Lung microvascular endothelial cell (primary cell): ENCODE data around the gene SPPL2C. TPM values are rescaled to one million over a fixed set of nuclear protein-coding genes. Genes with fewer than 3 reads are reported as not detected.

Experiments used
- DNase-seq, 2 donors: peaks; one replicate each; pipeline versions ENCODE4 v3.0.0 to v3.0.0-alpha.2; 2010; ENCODE audit warnings: low read depth in 2 of 2
- total RNA-seq: library from RNA; depleted of rRNA; stranded (reverse); fragments of >200 nt; gene quantifications from 2 replicates; pipeline ENCODE4 v1.2.1, GENCODE V29; 2014

SPPL2C gene
- total RNA-seq, 1 donor from 2014 or later, result not detected

DNA sequence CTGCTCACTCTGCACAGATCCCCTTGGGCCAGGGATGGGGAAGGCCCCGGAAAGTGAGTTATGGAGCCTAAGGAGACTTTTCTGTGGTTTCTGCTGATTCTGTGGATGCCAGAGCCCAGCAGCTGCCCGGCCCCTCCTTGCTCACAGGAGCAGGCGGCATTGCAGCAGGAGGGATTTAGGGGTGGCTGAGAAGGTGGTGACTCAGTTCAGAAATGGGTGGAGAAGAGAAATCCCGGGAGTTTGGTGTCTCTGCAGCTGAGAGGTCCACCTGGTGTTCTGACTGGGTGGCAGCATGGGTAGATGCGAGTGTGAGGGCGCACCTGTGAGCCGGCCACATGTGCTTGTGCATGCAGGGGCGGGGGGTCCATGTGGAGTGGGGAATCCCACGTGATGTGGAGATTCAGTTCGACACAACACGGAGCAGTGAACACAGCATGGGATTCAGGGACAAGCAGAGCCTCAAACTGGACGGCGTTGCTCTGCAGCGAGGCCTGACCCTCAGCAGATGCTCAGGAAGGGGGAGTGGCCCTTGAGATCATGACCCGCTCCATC lies 16.0 kb upstream of the SPPL2C start:
- DNase-seq, result no peak

DNA sequence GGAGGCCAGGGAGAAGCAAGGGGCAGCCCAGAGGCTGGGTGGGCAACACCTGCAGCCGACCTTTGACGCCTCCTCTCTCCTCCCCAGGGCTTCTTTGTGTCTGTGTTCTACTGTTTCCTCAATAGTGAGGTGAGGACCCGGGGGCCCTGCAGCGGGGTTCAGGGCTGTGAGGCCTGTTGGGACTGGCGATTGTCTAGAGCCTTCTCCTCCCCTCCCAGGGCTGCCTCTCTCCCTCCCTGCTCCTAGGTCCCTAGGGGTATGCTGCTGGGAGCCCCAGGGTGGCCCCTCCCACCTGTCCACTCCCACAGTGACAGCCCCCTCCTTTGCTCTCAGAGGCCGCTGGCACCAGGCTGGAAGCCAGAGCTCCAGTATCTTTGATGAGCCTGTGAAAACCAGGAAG lies 10.8 kb upstream of the SPPL2C start:
- DNase-seq, result no peak

DNA sequence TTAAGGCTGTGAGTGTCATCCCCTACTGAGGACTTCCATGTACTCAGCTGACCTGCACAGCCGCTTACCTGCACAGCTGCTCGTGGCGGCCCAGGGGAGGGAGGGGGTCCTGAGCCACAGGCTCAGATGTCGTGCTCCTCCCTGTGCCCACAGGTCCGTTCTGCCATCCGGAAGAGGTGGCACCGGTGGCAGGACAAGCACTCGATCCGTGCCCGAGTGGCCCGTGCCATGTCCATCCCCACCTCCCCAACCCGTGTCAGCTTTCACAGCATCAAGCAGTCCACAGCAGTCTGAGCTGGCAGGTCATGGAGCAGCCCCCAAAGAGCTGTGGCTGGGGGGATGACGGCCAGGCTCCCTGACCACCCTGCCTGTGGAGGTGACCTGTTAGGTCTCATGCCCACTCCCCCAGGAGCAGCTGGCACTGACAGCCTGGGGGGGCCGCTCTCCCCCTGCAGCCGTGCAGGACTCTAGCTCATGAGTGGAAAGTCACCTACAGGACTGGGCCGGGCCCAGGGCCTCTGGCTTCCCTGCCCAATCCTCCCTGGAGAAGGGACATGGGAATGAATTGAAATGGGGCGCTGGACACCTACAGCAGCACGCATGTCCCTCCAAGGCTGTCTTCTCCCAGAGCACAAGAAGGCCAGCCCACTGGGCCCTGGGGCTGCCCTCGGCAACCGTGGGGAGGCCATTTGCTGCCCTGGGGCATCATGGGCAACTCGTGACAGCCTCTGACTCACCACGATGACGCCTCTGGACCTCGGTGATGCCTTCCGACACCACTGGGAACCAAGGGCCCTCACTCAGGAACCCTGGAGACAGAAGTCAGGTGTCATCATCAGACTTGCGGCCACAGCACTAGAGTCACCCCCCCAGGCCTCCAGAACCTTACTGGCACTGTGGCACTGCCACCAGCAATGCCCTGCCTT lies 9.9 kb upstream of the SPPL2C start:
- DNase-seq, result peak in 1 of 2 donors; percentile 11

DNA sequence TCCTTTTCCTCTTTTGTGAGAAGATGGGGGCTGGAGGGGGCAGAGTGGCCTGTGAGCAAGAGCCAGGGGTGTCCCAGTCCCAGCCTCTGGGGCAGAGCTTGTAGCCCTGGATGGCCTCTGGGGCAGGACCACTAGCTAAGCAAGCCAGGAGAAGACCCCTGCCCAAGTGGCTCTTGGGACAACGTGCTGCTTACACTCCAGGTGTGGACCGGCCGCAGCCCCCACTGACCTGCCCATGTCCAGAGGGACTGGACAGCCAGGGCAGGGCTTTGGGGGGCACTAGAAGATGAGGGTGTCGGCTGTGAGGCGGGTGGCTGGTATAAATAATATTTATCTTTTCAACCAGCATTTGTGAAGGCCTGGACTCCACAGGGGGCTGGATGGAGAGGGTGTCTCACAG lies 9.2 kb upstream of the SPPL2C start:
- no peak for DNase-seq

DNA sequence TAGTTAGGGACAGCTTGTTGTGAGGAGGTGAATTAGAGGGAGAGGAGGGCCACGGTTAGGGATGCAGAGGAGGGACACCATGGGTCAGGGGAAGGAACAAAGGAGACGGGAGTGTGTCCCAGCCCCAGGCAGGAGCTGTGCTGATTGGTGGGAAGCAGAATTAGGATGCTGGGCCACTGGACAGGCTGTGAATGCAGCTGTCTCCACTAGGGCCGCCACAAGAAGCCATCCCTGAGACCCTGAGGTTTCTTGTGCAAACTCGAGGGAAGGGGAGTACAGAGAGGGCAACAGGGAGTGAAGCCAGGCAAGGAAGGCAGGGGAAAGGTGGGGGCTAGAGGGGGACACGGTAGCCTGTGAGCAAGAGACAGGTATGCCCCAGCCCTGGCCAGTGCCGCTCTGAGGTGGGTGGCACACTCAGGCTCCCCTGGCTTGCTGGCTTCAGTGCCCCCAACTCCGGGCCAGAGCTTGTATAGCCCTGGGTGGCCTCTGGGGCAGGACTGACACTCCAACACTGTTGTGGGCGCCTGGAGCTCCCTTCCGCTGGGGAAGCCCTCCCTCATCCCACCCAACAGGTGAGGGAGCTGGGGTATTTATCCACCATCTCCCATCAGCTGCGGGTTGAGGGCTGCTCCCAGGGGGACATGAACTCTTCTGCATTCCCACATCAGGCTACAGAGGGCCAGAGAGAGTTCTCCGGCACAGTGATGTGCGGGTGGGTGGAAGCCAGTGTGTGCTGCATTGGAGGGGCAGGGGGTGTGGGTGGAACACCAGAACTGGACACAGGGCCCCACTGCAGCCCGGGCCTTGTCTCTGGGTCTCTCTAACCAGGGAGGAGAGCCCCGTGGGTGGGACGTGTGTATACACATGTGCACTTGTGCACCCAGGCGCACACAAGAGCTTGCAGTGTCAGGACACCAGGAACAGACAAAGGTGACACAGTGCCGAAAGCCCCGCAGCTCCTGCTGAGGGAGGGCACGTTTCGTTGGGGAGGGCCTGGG lies 8.3 kb upstream of the SPPL2C start:
- DNase-seq, result no peak

DNA sequence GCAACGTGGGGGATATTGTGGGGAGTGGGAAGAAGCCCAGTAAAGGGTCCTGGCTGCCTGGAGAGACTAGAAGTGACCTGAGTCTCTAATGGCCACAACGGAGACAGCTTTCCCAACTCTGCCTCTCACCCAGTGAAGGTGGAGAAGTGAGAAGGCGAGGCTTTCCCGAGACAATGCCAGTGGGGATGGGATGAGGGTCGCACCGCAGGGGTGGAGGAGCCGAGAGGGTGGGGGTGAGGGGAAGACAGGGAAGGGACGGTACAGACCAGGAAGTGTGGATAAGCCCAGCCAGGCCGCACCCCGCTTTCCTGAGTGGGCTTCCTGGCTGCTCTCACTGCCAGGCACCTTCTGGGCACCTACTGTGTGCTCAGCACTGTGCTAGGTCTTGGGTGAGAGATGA lies 7.5 kb upstream of the SPPL2C start:
- no peak for DNase-seq

DNA sequence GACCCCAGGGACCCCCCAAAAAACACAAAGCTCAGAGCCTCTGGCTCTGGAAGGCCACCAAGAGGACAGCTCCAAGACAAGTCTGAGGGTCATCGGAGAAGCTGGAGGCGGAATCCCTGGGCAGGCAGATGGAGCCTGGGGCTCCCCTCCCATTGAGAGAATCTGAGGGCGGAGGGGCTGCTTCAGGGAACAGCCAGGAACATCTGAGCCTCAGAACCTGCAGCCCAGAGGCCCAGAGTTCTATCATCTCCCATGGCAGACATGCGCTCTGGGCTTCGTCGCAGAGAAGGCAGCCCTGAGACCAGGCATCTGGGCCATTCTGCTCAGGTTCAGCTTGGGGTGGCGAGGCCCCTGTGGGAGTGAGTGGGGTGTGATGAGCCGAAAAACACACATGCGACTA lies 7.1 kb upstream of the SPPL2C start:
- no peak for DNase-seq

DNA sequence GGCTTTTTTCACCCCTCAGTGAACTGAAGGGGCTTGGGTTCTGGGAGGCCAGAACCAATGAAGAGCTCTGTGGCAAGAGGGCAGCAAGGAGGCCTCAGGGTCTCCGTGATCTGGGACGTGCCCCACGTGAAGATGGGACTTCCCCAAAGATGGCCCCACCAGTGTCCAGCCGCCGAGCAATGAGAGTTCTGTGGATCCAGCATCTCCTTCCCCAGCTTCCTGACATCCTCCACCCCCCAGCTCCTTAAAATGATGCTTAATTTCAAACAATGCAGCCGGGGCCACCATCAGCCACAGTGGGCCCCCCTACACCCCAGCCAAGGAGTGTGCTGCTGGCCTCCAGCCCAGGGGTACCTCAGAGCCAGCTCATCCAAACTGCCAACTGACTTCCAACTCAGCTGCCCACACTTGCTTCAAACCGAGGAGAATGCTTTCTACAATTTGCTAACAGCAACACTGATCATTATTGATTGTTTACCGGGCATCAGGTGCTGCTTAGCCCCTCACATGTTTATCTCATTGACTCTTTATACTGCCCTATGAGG lies 5.9 kb upstream of the SPPL2C start:
- DNase-seq, result no peak

DNA sequence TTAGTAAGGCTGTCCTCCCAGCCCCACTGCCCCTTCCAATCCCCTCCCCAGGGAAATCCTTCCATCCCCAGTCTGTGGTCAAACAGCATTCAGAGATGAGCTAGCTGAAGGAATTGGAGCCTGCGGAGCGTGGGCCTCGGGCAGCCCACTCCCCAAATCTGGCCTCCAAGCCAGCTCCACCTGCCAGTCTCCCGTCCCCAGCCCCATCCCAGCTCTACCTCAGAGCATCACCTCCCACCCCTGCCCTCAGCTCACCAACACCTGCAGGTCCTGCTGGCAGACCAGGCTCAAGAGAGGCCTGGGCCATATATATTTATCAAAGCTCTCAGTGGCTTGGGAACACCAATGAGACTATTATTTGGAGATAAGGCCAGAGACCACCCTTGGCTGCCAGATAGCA lies 5.2 kb upstream of the SPPL2C start:
- DNase-seq, result no peak

DNA sequence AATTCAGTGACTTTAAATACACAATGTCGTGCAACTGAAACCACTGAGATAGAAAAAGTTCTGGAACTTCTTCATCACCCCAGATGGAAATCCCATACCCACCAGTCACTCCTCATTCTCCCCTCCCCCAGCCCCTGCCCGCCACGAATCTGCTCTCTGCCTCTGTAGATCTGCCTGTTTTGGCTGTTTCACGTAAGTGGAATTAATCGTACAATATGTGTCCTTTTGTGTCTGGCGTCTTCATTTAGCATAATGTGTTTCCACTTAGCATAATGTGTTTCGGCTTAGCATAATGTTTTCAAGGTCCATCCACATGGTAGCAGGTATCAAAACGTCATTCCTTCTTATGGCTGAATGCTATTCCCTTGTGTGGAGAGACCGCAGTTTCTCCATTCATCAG lies 3.5 kb upstream of the SPPL2C start:
- no peak for DNase-seq

DNA sequence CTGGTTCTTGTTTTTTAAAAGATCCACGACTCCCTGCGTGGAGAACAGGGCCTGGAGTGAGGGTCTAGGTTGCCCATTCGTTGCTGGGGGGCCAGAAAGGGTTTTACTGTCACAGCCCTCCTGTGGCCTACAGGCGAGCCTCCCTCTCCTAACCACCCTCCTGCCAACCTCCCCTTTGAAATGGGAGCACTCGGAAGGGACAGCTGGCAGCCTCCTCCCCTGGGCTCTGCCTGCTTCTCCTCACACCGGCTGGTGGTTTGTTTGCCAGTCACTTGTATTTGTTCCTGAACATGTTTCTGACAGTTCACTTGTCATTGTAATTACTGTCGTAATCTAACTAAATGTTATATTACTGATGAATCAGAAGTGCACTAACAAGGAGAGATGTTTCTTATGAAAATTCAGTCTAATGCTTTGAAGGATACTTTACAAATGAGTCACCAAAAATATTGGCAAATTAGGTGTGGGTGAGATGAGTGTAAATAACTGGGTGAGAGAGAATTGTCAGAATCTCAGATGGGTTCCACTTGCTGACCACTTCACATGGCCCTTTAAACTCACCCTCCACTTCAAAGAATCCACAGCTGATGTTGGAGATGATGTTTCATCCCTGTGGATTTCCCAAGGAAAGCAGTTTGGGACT lies 2.7 kb upstream of the SPPL2C start:
- no peak for DNase-seq

DNA sequence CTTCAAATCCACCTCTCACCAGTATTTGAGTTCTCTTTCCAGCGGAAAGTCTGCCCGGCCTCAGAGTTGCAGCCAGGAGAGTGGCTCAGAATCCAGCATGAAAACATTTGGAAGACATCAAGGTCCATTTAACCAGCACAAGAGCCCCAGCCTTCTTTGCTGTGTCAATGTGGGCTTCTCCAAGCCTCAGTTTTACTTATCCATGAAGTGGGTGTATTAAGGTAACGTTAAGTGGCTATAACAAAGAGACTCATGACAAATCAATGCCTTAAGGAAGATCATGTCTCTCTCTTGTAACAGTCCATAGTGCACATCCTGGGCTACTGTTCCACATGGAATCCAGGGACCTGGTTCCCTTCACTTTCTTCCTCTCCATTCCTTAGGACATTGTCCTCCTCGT lies 959 bp upstream of the SPPL2C start:
- no peak for DNase-seq

DNA sequence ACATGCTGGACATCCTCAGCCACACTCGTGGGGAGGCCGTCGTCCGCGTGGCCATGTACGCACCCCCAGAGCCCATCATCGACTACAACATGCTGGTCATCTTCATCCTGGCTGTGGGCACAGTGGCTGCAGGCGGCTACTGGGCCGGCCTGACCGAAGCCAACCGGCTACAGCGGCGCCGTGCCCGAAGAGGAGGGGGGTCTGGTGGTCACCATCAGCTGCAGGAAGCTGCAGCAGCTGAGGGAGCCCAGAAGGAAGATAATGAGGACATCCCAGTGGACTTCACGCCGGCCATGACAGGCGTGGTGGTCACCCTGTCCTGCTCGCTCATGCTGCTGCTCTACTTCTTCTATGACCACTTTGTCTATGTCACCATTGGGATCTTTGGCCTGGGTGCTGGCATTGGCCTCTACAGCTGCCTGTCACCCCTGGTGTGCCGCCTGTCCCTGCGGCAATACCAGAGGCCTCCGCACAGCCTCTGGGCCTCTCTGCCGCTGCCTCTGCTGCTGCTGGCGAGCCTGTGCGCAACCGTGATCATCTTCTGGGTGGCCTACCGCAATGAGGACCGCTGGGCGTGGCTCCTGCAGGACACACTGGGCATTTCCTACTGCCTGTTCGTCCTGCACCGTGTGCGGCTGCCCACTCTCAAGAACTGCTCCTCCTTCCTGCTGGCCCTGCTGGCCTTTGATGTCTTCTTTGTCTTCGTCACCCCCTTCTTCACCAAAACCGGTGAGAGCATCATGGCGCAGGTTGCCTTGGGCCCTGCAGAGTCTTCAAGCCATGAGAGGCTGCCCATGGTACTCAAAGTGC lies 900 bp downstream of the SPPL2C start:
- no peak for DNase-seq

DNA sequence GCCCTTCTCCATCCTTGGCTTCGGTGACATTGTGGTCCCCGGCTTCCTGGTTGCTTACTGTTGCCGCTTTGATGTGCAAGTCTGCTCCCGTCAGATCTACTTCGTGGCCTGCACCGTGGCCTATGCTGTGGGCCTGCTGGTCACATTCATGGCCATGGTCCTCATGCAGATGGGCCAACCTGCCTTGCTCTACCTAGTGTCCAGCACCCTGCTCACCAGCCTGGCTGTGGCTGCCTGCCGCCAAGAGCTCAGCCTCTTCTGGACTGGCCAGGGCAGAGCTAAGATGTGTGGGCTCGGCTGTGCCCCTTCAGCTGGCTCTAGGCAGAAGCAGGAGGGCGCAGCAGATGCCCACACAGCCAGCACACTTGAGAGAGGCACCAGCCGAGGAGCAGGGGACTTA lies 1.5 kb downstream of the SPPL2C start:
- no peak for DNase-seq

DNA sequence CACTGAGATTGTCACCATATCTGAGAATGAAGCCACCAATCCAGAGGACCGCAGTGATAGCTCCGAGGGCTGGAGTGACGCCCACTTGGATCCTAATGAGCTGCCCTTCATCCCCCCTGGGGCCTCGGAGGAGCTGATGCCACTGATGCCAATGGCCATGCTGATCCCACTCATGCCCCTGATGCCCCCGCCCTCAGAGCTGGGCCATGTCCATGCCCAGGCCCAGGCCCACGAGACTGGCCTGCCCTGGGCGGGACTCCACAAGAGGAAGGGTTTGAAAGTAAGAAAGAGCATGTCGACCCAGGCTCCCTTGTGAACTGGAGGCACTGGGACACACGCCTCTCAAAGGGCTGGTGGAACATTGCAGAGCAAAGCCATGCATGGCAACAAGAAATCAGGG lies 2.0 kb downstream of the SPPL2C start:
- no peak for DNase-seq

DNA sequence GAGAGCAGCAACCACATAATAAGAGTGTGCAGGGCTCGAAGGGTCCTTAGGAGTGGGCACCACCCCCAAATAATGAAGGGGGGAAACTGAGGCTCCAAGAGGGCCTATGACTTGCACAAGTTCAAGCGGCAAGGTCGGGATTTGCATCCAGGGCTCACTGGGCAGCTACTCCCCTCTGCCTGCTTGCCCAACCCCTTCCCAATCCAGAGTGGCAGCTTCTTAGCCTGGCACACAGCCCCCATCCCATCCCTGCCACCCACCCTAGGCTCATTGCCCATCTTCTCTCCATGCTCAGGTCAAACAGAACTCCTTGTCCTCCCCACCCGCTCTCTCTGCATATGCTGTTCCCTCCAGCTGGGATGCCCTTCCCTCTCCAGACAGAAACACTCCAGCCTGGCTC lies 2.4 kb downstream of the SPPL2C start:
- DNase-seq, result no peak

DNA sequence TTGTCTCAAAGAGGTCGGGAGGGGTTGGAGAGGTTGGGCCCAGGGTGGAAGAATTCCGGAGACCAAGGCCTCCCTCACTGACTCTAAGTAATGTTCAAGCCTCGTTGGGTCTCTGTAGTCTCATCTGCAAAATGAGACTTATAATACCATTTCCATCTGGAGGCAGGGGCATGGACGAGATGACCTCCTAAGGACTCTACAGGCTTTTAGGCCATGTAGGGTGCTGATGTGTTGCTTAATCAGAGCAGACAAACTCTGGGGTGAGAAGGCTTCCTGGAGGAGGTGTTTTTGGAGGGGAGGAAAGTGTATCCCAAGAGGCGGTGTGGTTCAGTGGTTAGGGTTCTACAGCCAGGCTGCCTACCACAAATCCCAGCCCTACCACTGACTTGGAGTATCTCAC lies 3.1 kb downstream of the SPPL2C start:
- DNase-seq, result no peak

DNA sequence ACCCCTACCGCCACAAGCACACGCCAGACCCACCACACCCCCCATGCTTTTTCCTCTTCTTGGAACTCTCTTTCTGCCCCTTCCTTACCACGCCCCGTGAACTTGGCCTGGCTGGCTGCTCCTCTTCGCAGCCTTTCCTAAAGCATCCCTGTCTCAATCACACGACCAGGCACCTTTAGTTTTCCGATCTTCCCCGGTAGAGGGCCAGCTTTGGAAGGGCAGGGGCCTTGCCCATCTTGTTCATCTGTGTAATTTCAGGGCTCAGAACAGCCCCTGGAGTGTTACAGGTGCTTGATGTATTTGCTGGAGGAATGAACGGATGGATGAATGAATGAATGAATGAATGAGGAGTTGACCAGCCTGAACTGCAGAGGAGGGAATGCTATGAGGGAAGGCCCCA lies 3.7 kb downstream of the SPPL2C start:
- DNase-seq, result no peak

DNA sequence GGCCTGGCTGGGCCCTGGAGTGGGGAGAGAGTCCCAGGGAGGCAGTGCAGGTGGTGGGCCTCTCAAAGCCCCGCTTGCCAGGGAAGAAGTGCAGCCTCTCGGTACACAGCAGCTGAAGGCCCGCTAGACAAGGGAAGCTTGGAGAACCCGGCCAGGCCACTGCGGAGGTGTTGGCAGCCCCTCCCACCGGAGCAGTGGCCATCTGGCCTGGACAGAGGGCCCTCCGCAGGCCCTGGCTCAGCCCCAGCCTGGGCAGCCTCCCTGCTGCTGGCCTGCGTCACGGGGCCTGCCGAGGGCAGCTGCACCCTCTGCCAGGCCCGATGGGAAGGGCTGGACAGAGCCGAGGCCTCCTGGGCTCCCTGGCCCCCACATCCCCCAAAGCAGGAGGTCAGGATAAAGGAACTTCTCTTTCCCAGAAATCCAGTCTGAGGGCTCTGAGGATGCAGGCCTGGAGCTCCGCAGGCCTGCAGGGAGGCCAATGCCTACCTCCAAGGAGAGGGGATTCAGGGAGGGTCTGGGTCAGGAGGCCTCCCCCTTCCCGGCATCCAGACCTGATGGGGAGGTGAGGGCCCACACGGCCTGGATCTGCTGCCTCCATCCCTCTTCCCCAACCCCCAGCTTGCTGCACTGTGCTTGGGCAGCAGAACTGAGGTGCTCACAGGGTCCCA lies 4.3 kb downstream of the SPPL2C start:
- DNase-seq, result no peak

DNA sequence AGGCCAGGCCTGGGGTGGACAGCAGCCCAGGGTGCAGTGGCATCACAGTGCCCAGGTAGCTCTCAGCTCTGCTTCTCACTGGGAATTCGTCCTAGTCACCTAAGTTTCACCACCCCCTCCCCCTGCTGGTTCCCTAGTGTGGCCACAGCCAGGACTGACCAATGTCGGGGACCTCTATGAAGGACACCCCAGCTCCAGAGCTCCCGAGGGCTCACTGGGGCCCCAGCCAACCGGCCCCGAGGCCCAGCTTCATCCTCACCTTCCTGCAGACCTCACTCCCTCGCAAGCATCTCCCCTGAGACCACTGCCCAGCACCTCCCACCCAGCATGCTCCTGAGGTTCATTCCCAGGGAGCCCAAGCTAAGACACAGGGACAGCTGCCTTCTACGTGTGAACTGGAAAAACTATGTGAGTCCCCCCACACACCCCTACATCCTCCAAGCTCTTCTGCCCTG lies 4.9 kb downstream of the SPPL2C start:
- no peak for DNase-seq
